Right lung (tissue), 5 donors: Measurements from ENCODE around the gene MFAP1. TPM values are rescaled to one million over a fixed set of nuclear protein-coding genes. Genes with fewer than 3 reads are reported as not detected.

Experiments
- DNase-seq, 2 donors: peaks; one replicate each; pipeline ENCODE4 v3.0.0-alpha.2; 2013
- polyA plus RNA-seq, 5 donors: library from polyadenylated mRNA; unstranded; fragments of 120-200 nt; gene quantifications; one replicate each; pipeline versions ENCODE4 v1.2.1 to v1.2.3, GENCODE V29; 2013; ENCODE audit warnings: inconsistent platforms in 1 of 5, low replicate concordance in 1 of 5; ENCODE audit not compliant: insufficient read length in 5 of 5, insufficient read depth in 1 of 5

MFAP1 gene
- polyA plus RNA-seq, 5 donors, result 47.5 to 59.5 (median 53.9) TPM

GRCh38 chr15:43789409-43789808 lies 35.1 kb downstream of the MFAP1 start:
- DNase-seq, result no peak

GRCh38 chr15:43779016-43779415 lies 45.5 kb downstream of the MFAP1 start:
- no peak for DNase-seq

- peak; percentile 70 to 77 for DNase-seq
Observed at GRCh38 chr15:43777267-43777914, 47.1 kb downstream of the MFAP1 start.

- DNase-seq, result peak in 1 of 2 donors; percentile 65
Observed at GRCh38 chr15:43776718-43777266, 47.7 kb downstream of the MFAP1 start, which contains the start of gene ELL3. TSS of gene ELL3 (minus strand) at chr15:43776966. CDS start at chr15:43776901, 65 bp downstream.

GRCh38 chr15:43776101-43776717 lies 48.3 kb downstream of the MFAP1 start:
- no peak for DNase-seq

- DNase-seq, result no peak
Observed at GRCh38 chr15:43775411-43775965, 49.0 kb downstream of the MFAP1 start.

GRCh38 chr15:43774062-43774461 lies 50.4 kb downstream of the MFAP1 start:
- DNase-seq, result no peak

- no peak for DNase-seq
Observed at GRCh38 chr15:43772624-43773023, 51.9 kb downstream of the MFAP1 start.

- DNase-seq, result no peak
Observed at GRCh38 chr15:43771816-43772215, 52.7 kb downstream of the MFAP1 start.

GRCh38 chr15:43769584-43770228 lies 54.8 kb downstream of the MFAP1 start:
- peak in 1 of 2 donors; percentile 34 for DNase-seq

- DNase-seq, result no peak
Observed at GRCh38 chr15:43763819-43764446, 60.6 kb downstream of the MFAP1 start.

GRCh38 chr15:43762824-43763223 lies 61.7 kb downstream of the MFAP1 start:
- DNase-seq, result no peak

Other genes starting within 250 kb of the MFAP1 start
- gene PPIP5K1, start 234.5 kb downstream of the MFAP1 start, polyA plus RNA-seq, result 10 to 100 TPM; 17.7 to 27.6 (median 25.6) TPM
- gene CKMT1B, start 230.7 kb downstream of the MFAP1 start, polyA plus RNA-seq, result under 1 TPM in 4 of 5 donors, not detected in 1; 0.26 to 0.68 (median 0.49) TPM
- gene STRC, start 205.9 kb downstream of the MFAP1 start, polyA plus RNA-seq, result 1 to 10 TPM in 1 of 5 donors, under 1 TPM in 4; 0.58 to 1.9 (median 0.73) TPM
- 10 to 100 TPM in 1 of 5 donors, 1 to 10 TPM in 4; 7.7 to 13.2 (median 8.6) TPM for gene CATSPER2, start 175.8 kb downstream of the MFAP1 start, polyA plus RNA-seq
- under 1 TPM in 4 of 5 donors, not detected in 1; 0.12 to 0.67 (median 0.34) TPM for gene CKMT1A, start 130.8 kb downstream of the MFAP1 start, polyA plus RNA-seq
- gene PDIA3, start 78.3 kb downstream of the MFAP1 start, polyA plus RNA-seq, result 100 to 1,000 TPM; 462 to 618 (median 488) TPM
- gene ELL3, start 47.7 kb downstream of the MFAP1 start, polyA plus RNA-seq, result 1 to 10 TPM; 5.7 to 8.4 (median 6.9) TPM
- 100 to 1,000 TPM; 468 to 762 (median 572) TPM for gene SERF2, start 32.4 kb downstream of the MFAP1 start, polyA plus RNA-seq
- gene SERINC4, start 24.5 kb downstream of the MFAP1 start, polyA plus RNA-seq, result under 1 TPM in 1 of 5 donors, not detected in 4; 0.87 TPM
- gene HYPK, start 24.1 kb downstream of the MFAP1 start, polyA plus RNA-seq, result 10 to 100 TPM in 3 of 5 donors, 1 to 10 TPM in 2; 6.2 to 16.2 (median 12.3) TPM
- 10 to 100 TPM; 13.2 to 22.2 (median 16.4) TPM for gene WDR76, start 2.3 kb upstream of the MFAP1 start, polyA plus RNA-seq